ENCODE results near the gene ANKRD13A.

Gene ANKRD13A

GRCh38 chr12:110012659-110013058 lies 13.4 kb downstream of the ANKRD13A start:
- no peak for DNase-seq
- no peak overlapping the region for H3K4me3 ChIP-seq (ENCODE audit: low read depth, low read length)
- H3K27me3 ChIP-seq = no peaks in the 10 kb centered on the region
- no peaks in the 10 kb centered on the region for H3K9me3 ChIP-seq
- H3K4me1 ChIP-seq = no peaks in the 10 kb centered on the region
- TF ChIP-seq CTCF (IDR thresholded peaks at IDR 0.05; ENCODE audit: low read depth, low read length) = no peak
- H3K36me3 ChIP-seq = no peaks in the 10 kb centered on the region

- H3K36me3 ChIP-seq = peaks cover 3% of the 10 kb centered on the region; the same call in 1 of the 2 replicates
- no peaks in the 10 kb centered on the region for H3K9me3 ChIP-seq
- DNase-seq = no peak
- H3K4me1 ChIP-seq = no peaks in the 10 kb centered on the region
- H3K27me3 ChIP-seq = no peaks in the 10 kb centered on the region
- H3K4me3 ChIP-seq (ENCODE audit: low read depth, low read length) = no peak overlapping the region
- TF ChIP-seq CTCF (IDR thresholded peaks at IDR 0.05; ENCODE audit: low read depth, low read length) = no peak
Measured at GRCh38 chr12:110015132-110015531, 15.9 kb downstream of the ANKRD13A start.

GRCh38 chr12:110020956-110021355 lies 21.7 kb downstream of the ANKRD13A start:
- Histone ChIP-seq H3K36me3 (peaks cover 7% of the 10 kb centered on the region), H3K4me1 (0 out of 2 replicates have a peak, but pooled peaks cover 3% of the 10 kb centered on the region), H3K27me3 (no peaks in the 10 kb centered on the region), H3K9me3 (no peaks in the 10 kb centered on the region), H3K4me3 (ENCODE audit: low read depth, low read length) (no peak overlapping the region)
- no peak for DNase-seq
- TF ChIP-seq CTCF (IDR thresholded peaks at IDR 0.05; ENCODE audit: low read depth, low read length) = no peak

- 0 out of 2 replicates have a peak, but pooled peaks cover 3% of the 10 kb centered on the region for H3K4me1 ChIP-seq
- no peaks in the 10 kb centered on the region for H3K9me3 ChIP-seq
- peaks cover 7% of the 10 kb centered on the region for H3K36me3 ChIP-seq
- H3K4me3 ChIP-seq (ENCODE audit: low read depth, low read length) = no peak overlapping the region
- no peak for DNase-seq
- no peaks in the 10 kb centered on the region for H3K27me3 ChIP-seq
- no peak for TF ChIP-seq CTCF (IDR thresholded peaks at IDR 0.05; ENCODE audit: low read depth, low read length)
Measured at GRCh38 chr12:110023059-110023980, 24.1 kb downstream of the ANKRD13A start.

GRCh38 chr12:110024051-110024450 lies 24.8 kb downstream of the ANKRD13A start:
- no peak for DNase-seq
- Histone ChIP-seq H3K36me3 (peaks cover 7% of the 10 kb centered on the region), H3K4me3 (ENCODE audit: low read depth, low read length) (no peak overlapping the region)

More at GRCh38 chr12:110024051-110024450, 24.8 kb downstream of the ANKRD13A start:
- no peaks in the 10 kb centered on the region for H3K9me3 ChIP-seq
- H3K27me3 ChIP-seq = no peaks in the 10 kb centered on the region
- H3K4me1 ChIP-seq = 0 out of 2 replicates have a peak, but pooled peaks cover 3% of the 10 kb centered on the region
- TF ChIP-seq CTCF (IDR thresholded peaks at IDR 0.05; ENCODE audit: low read depth, low read length) = no peak
